ENCODE data around the gene SERPINB1.

- TF ChIP-seq CTCF (IDR thresholded peaks at IDR 0.05) (no peak), POLR2AphosphoS5 (IDR thresholded peaks at IDR 0.05) (no peak), POLR2A (IDR thresholded peaks at IDR 0.05) (no peak)
These were observed 17.6 kb upstream of the SERPINB1 start for GRCh38 chr6:2859185-2859700.
